T47D (cell line): ENCODE measurements around the gene PGF.

ENCODE experiments used
- DNase-seq, 2 experiments: peaks; one replicate each; pipeline versions ENCODE4 v3.0.0 to v3.0.0-alpha.2; 2011 to 2012; ENCODE audit warnings: low read depth in 1 of 2, low spot score in 1 of 2
- JUND ChIP-seq: IDR thresholded peaks from 2 replicates; pipeline ENCODE4 v1.6.1; 2012; ENCODE audit warnings: low read depth
- in situ Hi-C: cut with HindIII; loops from 2 replicates; pipeline ENCODE4 v1.10.0; 2016; ENCODE audit warnings: low sequenced_read_pairs, low pct_unique_long_range_greater_than_20kb

Gene PGF

GRCh38 chr14:74983343-74983742 is 27.9 kb upstream of the PGF start:
- in situ Hi-C loops, result no loop called here
- DNase-seq, result peak in 1 of 2 experiments; percentile 33

GRCh38 chr14:74982661-74983060 is 27.3 kb upstream of the PGF start:
- in situ Hi-C loops, result no loop called here
- no peak for DNase-seq
- TF ChIP-seq JUND, result no peak

More at GRCh38 chr14:74983343-74983742, 27.9 kb upstream of the PGF start:
- TF ChIP-seq JUND, result no peak

GRCh38 chr14:74981833-74982232 is 26.4 kb upstream of the PGF start:
- TF ChIP-seq JUND, result no peak
- in situ Hi-C loops, result no loop called here
- no peak for DNase-seq

GRCh38 chr14:74981462-74981782 is 26.0 kb upstream of the PGF start:
- TF ChIP-seq JUND, result no peak

GRCh38 chr14:74980731-74981461 is 25.5 kb upstream of the PGF start:
- DNase-seq, result no peak
- in situ Hi-C loops, result no loop called here
- TF ChIP-seq JUND, result no peak

More at GRCh38 chr14:74981462-74981782, 26.0 kb upstream of the PGF start:
- in situ Hi-C loops, result no loop called here
- DNase-seq, result no peak

GRCh38 chr14:74980398-74980730 is 25.0 kb upstream of the PGF start:
- in situ Hi-C loops, result no loop called here
- DNase-seq, result no peak
- TF ChIP-seq JUND, result no peak

- in situ Hi-C loops, result no loop called here
- no peak for TF ChIP-seq JUND
- peak in 1 of 2 experiments; percentile 32 for DNase-seq
These were observed 24.3 kb upstream of the PGF start for GRCh38 chr14:74979442-74980397.

- in situ Hi-C loops, result no loop called here
- TF ChIP-seq JUND, result no peak
- DNase-seq, result no peak
These were observed 23.6 kb upstream of the PGF start for GRCh38 chr14:74979029-74979428.

GRCh38 chr14:74978416-74978947 is 23.1 kb upstream of the PGF start:
- in situ Hi-C loops, result no loop called here
- no peak for TF ChIP-seq JUND
- peak in 1 of 2 experiments; percentile 33 for DNase-seq

GRCh38 chr14:74977901-74978385 is 22.5 kb upstream of the PGF start:
- DNase-seq, result no peak
- TF ChIP-seq JUND, result no peak
- in situ Hi-C loops, result no loop called here

GRCh38 chr14:74977164-74977900 is 21.9 kb upstream of the PGF start:
- in situ Hi-C loops, result no loop called here
- no peak for TF ChIP-seq JUND
- no peak for DNase-seq
